Body of pancreas (tissue), 4 donors: ENCODE results near the gene AK4. TPM values are rescaled to one million over a fixed set of nuclear protein-coding genes. Genes with fewer than 3 reads are reported as not detected.
"Not testable (repeated sequence)": the region's sequence is repeated elsewhere in the genome, so short reads cannot be mapped to it uniquely, and the experiment has no call there.

Experiments
- ATAC-seq: fragments of 150-250 bp; one replicate; pipeline ENCODE4 v1.9.1; 2016
- DNase-seq, 4 donors: peaks; one replicate each; pipeline ENCODE4 v3.0.0-alpha.2; 2019
- H3K27ac ChIP-seq, 4 donors: fragments of 200-600 bp; sonication (generic); 1 replicate in 3 of 4; 2 replicates in 1 of 4; pipeline versions ENCODE4 v1.5.1 to v1.6.1; 2016 to 2019; ENCODE audit warnings: mild to moderate bottlenecking in 1 of 4, mixed read lengths in 1 of 4, moderate library complexity in 1 of 4
- H3K27me3 ChIP-seq, 2 donors: fragments of 200-600 bp; sonication (generic); one replicate each; pipeline ENCODE4 v1.6.0; 2016; ENCODE audit warnings: mild to moderate bottlenecking in 1 of 2
- H3K36me3 ChIP-seq, 2 donors: fragments of 200-600 bp; sonication (generic); replicated peaks in 1 of 2; 2 replicates each; pipeline ENCODE4 v1.5.1; 2016; ENCODE audit warnings: low read depth in 2 of 2; ENCODE audit not compliant: insufficient read depth in 1 of 2
- H3K4me1 ChIP-seq: fragments of 200-600 bp; sonication (generic); one replicate; pipeline ENCODE4 v1.6.0; 2016
- H3K4me3 ChIP-seq, 2 donors: fragments of 200-600 bp; sonication (generic); 1 replicate in 1 of 2; 2 replicates in 1 of 2; pipeline ENCODE4 v1.5.1; 2016 to 2019
- H3K9me3 ChIP-seq, 3 donors: fragments of 200-600 bp; sonication (generic); 1 replicate in 2 of 3; 2 replicates in 1 of 3; pipeline ENCODE4 v1.5.1; 2016
- POLR2A ChIP-seq, 3 donors: fragments of 450-650 bp; IDR thresholded peaks; one replicate each; pipeline ENCODE4 v1.6.1; 2016; ENCODE audit warnings: antibody characterized with exemption in 3 of 3, mild to moderate bottlenecking in 2 of 3
- WGBS, 2 donors: methylation state at CpG; one replicate each; pipeline ENCODE4 v1.1.5; 2017; 5-methylcytosine and 5-hydroxymethylcytosine counted together
- intact Hi-C: fragments of 100-400 bp; cut with DNase I; formaldehyde crosslinking; loops from one replicate; pipeline ENCODE4 v1.15.1; 2023
- total RNA-seq, 2 donors: library from RNA; depleted of rRNA; stranded (reverse); fragments of >200 nt; gene quantifications; one replicate each; pipeline ENCODE4 v1.1.0, GENCODE V29; 2016
- TF ChIP-seq, protein P1 (sequence below), 7 experiments: fragments of 450-650 bp in 4 of 7; fragments of 200-600 bp in 3 of 7; sonication (generic) in 3 of 7; IDR thresholded peaks; one replicate each; pipeline ENCODE4 v1.5.1; 2016 to 2019; ENCODE audit warnings: antibody characterized with exemption in 7 of 7

Gene AK4
- total RNA-seq, 2 donors from 2014 or later = 8.8 to 20.4 TPM

DNA sequence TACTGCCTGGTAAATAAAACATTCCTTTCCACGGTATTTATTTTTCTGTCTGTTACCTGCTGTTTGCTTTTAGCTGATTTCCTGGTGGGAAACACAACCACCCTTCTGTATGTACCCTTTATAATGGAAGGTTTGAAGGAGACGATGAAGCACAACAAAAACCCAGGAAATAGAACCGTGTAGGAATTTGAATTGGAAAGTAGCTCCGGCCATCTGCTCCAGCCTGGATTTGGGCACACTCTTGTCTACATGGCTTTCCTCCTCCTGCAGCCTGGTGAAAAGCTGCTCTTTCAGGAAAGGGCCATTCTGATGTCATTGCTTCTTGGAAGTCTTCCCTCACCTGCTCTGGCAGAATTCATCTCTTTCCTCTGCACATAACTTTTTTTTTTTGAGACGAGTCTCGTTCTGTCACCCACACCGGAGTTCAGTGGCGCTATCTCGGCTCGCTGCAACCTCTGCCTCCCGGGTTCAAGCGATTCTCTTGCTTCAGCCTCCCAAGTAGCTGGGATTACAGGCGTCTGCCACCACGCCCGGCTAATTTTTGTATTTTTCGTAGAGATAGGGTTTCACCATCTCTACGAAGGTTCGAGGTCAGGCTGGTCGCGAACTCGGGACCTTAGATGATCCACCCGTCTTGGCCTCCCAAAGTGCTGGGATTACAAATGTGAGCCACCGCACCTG is 2.7 kb downstream of the AK4 start:
- ATAC-seq (no peak), DNase-seq (no peak)
- H3K27me3 ChIP-seq = peaks cover 0 to 6% of the 10 kb centered on the region in 2 donors
- H3K27ac ChIP-seq = no peak overlapping the region
- no peaks in the 10 kb centered on the region for H3K36me3 ChIP-seq
- no peaks in the 10 kb centered on the region for H3K9me3 ChIP-seq
- H3K4me3 ChIP-seq = no peak overlapping the region
- H3K4me1 ChIP-seq = peaks cover 26% of the 10 kb centered on the region
- intact Hi-C loops = no loop called here
- WGBS, 2 donors = 87 to 89% methylated on average over 15 to 23 of the region's 23 CpGs
- TF ChIP-seq, protein P1, sequence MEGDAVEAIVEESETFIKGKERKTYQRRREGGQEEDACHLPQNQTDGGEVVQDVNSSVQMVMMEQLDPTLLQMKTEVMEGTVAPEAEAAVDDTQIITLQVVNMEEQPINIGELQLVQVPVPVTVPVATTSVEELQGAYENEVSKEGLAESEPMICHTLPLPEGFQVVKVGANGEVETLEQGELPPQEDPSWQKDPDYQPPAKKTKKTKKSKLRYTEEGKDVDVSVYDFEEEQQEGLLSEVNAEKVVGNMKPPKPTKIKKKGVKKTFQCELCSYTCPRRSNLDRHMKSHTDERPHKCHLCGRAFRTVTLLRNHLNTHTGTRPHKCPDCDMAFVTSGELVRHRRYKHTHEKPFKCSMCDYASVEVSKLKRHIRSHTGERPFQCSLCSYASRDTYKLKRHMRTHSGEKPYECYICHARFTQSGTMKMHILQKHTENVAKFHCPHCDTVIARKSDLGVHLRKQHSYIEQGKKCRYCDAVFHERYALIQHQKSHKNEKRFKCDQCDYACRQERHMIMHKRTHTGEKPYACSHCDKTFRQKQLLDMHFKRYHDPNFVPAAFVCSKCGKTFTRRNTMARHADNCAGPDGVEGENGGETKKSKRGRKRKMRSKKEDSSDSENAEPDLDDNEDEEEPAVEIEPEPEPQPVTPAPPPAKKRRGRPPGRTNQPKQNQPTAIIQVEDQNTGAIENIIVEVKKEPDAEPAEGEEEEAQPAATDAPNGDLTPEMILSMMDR (IDR thresholded peaks at IDR 0.05) = no peak
- no peak for TF ChIP-seq POLR2A (IDR thresholded peaks at IDR 0.05)

DNA sequence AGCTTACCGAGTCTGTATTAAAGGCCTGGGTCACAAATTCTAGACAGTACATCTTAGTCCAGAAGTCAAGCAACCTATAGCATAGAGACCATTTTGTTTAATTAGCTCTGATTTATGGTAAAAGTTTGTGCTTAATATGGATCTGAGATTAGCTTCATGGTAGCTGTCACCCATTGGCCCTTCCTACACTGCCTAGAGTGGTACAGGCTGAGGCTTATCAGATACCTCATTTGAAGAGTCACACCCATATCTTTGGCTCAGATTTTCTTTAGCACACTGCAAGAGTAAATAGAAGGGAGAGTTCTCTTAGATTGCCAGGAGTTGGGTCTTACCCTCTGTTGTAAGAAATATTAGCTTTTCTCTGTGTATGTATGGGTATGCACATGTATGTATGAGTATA is 3.6 kb downstream of the AK4 start:
- WGBS, 2 donors = 89 to 92% methylated on average over 1 of the region's 1 CpG
- no peak for ATAC-seq

DNA sequence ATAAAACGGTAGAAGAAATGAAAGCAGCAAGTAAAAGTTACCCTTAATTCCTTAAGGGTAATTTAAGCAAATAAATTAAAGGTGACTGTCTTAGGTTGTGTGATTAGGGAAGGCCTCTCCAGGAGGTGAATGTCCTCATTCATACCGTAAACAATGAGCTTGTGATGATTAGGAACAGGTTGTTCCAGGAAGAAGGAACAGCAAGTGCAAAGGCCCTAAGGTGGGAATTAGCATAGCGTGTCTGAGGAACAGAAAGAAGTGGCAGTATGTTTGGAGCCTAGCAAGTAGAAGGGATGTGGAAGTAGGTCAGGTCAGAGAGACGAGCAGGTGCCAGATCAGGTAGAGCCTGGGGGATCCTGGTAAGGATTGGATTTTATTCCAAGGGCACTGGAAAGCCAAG is 5.6 kb downstream of the AK4 start:
- intact Hi-C loops = no loop called here
- Histone ChIP-seq H3K27ac (no peak overlapping the region), H3K27me3 (no peaks in the 10 kb centered on the region), H3K4me3 (no peak overlapping the region), H3K9me3 (no peaks in the 10 kb centered on the region), H3K36me3 (no peaks in the 10 kb centered on the region), H3K4me1 (peaks cover 7% of the 10 kb centered on the region)
- DNase-seq (no peak), ATAC-seq (no peak)
- no peak for TF ChIP-seq POLR2A (IDR thresholded peaks at IDR 0.05)
- TF ChIP-seq, protein P1 (IDR thresholded peaks at IDR 0.05) = no peak
- WGBS, 2 donors = 89 to 92% methylated on average over 4 of the region's 4 CpGs

More for the DNA sequence above, 3.6 kb downstream of the AK4 start:
- no peak for DNase-seq
- no peak overlapping the region for H3K4me3 ChIP-seq
- H3K27ac ChIP-seq = no peak overlapping the region
- no peaks in the 10 kb centered on the region for H3K9me3 ChIP-seq
- TF ChIP-seq POLR2A (IDR thresholded peaks at IDR 0.05) = no peak
- TF ChIP-seq, protein P1 (IDR thresholded peaks at IDR 0.05) = no peak
- intact Hi-C loops = no loop called here
- H3K27me3 ChIP-seq = peaks cover 0 to 6% of the 10 kb centered on the region in 2 donors
- no peaks in the 10 kb centered on the region for H3K36me3 ChIP-seq
- peaks cover 25% of the 10 kb centered on the region for H3K4me1 ChIP-seq

DNA sequence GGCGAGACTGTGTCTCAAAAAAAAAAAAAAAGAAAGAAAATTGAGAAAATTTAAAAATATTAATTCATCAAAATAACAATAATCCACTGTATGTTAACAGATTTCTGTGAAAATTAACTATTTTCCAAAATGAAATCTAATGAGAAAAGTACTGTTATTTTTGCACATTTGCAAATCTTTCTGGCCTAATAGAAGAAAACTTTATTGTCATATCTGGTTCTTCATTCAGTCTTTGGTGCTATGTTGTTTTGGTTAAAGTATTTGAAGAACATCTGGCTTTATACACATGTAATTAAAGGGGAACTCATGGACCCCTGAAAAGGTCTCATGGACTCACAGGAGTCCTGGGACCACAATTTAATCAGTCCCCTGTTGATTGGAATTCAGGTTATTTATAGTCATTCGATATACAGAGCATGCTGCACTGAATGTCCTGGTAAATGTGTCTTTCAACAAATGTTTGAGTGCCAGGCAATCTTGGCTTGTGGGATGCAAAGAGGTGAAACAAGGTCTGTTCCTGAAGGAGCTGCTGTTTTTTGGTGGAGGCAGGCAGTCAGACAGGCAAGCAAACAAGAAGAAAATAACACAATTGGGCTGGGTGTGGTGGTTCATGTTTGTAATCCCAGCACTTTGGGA is 9.0 kb downstream of the AK4 start:
- Histone ChIP-seq H3K9me3 (no peaks in the 10 kb centered on the region), H3K27ac (no peak overlapping the region), H3K36me3 (no peaks in the 10 kb centered on the region), H3K4me3 (no peak overlapping the region), H3K4me1 (no peaks in the 10 kb centered on the region), H3K27me3 (no peaks in the 10 kb centered on the region)
- intact Hi-C loops = no loop called here
- WGBS, 2 donors = 83 to 91% methylated on average over 2 of the region's 2 CpGs
- DNase-seq (no peak), ATAC-seq (no peak)
- no peak for TF ChIP-seq POLR2A (IDR thresholded peaks at IDR 0.05)
- TF ChIP-seq, protein P1 (IDR thresholded peaks at IDR 0.05) = no peak

DNA sequence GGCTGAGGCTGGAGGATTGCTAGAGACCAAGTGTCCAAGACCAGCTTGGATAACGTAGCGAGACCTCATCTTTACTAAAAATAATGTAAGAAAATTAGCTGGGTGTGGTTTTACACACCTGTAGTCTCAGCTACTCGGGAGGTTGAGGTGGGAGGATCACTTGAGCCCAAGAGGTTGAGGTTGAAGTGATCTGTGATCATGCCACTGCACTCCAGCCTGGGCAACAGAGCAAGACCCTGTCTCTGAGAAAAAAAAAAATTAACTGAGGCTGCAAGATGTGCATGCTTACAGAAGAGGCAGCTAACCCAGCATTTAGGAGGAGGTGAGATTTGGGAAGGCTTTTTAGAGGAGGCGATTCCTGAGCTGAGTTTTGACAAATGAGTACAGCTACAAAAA is 9.5 kb downstream of the AK4 start:
- no peaks in the 10 kb centered on the region for H3K36me3 ChIP-seq
- TF ChIP-seq, protein P1 (IDR thresholded peaks at IDR 0.05) = no peak
- TF ChIP-seq POLR2A (IDR thresholded peaks at IDR 0.05) = no peak
- H3K27ac ChIP-seq = no peak overlapping the region
- intact Hi-C loops = no loop called here
- no peak overlapping the region for H3K4me3 ChIP-seq
- no peaks in the 10 kb centered on the region for H3K27me3 ChIP-seq
- ATAC-seq (no peak), DNase-seq (no peak)
- WGBS, 2 donors = 96% methylated on average over 4 of the region's 4 CpGs
- H3K9me3 ChIP-seq = no peaks in the 10 kb centered on the region
- H3K4me1 ChIP-seq = no peaks in the 10 kb centered on the region

DNA sequence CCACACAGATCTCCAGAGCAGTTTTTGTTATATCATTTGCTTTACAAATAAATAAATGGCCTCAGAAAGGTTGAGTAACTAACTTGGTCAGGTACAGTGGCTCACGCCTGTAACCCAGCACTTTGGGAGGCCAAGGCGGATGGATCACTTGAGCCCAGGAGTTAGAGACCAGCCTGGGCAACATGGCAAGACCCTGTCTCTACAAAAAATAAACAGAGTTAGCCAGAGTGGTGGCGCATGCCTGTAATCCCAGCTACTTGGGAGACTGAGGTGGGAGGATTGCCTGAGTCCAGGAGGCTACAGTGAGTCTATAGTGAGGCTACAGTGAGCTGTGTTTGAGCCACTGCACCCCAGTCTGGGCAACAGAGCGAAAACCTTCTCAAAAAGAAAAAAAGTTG is 11.3 kb downstream of the AK4 start:
- H3K9me3 ChIP-seq, H3K27me3 ChIP-seq, ATAC-seq, H3K4me1 ChIP-seq, intact Hi-C loops, H3K4me3 ChIP-seq, H3K27ac ChIP-seq, DNase-seq, H3K36me3 ChIP-seq: not testable (repeated sequence)
- 93 to 98% methylated on average over 4 of the region's 4 CpGs for WGBS, 2 donors
